HG03457 (cell line): ENCODE data around the gene CLEC4M.
"Not testable (repeated sequence)": the region's sequence is repeated elsewhere in the genome, so short reads cannot be mapped to it uniquely, and the experiment has no call there.

ENCODE experiments used
- ATAC-seq: cut with Tn5 transposase; IDR thresholded peaks from one replicate; pipeline ENCODE4 v1.9.1; 2021; ENCODE audit warnings: moderate number of reproducible peaks; ENCODE audit not compliant: unreplicated experiment

CLEC4M gene

DNA sequence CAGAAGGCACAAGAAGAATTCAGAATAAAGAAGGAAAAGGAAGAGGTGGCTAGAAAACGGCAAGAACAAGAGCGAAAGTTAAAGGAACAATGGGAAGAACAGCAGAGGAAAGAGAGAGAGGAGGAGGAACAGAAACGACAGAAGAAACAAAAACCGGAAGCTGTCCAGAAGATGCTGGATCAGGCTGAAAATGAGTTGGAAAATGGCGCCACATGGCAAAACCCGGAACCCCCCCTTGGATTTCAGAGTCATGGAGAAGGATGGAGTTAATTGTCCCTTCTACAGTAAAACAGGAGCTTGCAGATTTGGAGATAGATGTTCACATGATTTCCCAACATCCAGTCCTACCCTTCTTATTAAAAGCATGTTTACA is 22.4 kb upstream of the CLEC4M start:
- no peak for ATAC-seq

DNA sequence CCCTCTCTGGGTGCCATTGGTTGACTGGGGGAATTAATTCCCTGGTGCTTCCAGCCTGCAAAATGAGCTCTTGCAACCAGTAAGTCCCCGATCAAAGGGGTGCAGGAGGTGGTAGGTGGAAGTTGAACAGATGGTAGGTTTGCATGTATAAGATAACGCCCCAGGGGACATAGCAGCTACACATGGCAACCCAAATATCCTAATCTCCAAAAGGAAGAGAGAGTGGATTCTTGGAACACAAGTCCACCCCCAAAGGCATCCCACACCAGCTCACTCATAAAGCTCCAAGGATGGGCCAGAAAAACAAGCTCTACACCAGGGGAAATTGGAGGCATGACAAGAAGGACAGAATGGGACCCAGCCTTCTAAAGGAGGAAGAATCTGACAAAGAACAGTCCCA is 20.5 kb upstream of the CLEC4M start:
- ATAC-seq = no peak

DNA sequence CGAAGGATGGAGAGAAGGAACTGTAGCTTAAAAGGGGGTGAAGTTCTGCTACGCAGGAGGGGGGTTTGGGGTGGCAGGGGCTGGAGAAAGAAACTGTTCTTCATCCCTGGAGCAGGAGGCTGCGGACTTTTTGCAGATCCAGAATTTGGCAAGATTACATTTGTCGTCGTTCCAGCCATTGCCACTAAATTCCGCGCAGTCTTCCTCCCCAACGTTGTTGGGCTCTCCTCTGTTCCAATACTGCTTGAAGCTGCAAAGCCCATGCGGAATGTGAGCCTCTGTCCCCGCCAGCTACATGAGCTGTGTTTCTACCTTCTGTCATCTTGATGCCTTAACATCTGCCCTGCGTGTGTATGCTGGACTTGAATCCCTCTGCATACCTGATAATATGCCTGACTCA is 20.1 kb upstream of the CLEC4M start:
- no peak for ATAC-seq

DNA sequence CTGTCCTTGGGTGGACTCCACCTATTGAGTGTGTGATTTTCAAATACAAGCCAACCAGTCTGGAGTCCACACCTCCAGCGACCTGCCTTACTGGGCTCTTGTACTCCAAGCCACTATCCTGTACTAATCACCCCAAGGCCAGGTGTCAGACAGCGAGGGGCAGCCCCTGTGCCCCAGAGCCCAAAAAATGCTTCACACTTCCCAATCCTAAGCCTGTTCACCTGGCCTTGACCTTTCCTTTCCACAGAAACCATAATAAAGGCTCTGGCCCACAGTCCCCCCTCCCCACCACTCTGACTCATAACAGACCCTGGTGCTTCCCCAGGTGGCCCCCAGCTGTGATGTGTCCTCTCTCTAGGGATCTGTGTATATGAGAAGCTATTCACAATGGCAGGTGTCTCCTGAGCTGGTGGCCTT is 19.6 kb upstream of the CLEC4M start:
- ATAC-seq = no peak

DNA sequence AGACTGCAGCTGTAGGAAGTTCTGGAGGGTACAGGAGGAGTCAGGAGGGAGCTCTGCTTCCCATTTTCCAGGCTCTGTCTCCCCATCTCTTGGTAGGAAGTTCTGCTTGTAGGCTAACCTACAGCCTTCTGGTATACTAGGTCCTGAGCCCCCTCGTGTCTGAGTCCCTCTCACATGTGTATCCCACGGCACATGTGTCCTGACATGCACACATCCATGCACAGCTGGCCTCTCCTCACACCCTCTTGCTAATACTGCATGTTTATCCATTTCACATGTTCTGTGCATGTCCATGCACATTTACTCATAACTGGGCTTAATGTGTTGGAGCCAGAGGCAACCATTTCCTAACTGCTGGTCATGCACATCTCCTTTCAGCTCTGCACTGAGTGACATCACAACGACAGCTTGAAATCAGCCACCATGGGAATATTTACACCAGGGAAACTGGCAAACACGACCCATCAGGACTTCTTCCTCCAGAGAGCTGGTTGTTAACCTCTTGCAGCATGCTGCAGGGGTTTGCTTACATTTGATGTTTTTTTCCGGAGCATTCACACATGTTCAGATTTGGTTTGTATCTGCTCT is 18.8 kb upstream of the CLEC4M start:
- ATAC-seq = no peak

DNA sequence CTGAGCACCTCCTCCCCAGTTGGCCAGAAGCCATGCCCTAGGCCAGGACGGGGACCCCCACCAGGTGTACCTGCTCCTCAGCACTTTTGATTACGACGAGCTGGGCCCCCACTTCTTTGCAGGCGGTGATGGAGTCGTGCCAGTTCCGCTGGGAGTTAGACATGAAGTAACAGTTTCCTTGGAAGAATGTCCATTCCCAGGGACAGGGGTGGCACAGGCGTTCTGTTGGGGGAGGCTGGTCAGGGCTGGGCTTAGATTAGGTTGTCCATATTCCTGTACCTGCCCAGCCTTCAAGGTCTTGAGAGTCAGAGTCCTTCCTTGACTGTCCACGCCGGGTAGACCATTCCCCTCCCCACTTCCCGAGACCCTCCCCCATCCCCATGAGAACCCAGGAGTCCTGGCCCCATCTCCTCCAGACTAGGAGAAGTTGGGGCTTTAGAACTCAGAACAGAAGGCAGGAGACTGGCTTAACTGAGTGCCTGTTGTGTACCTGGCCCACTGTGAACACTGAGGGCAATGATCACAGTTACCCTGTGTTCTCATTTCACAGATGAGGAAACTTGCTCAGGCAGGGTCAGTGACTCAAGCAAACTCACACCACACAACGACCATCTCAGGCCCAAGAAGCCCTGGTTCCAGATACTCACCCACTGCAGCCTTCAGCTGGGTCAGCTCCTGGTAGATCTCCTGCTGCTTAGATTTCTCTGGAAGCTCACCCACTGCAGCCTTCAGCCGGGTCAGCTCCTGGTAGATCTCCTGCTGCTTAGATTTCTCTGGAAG is 18.0 kb upstream of the CLEC4M start:
- ATAC-seq = no peak

DNA sequence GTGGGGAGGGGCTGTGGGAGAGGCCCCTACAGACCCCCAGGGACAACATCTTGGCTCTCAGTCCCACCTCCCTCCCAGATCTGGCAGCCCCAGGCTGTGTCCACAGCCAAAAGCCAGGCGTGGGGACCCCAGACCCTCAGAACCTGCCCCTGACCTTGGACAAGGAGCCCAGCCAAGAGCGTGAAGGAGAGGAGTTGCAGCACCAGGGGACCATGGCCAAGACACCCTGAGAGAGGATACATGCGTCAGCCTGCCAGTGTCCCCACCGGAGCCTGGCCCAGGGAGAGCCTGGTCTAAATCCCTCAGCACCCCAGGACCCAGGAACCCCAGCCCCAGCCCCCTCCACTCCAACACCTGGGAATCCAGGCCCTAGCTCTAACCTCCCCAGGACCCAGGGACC is 16.7 kb upstream of the CLEC4M start:
- not testable (repeated sequence) for ATAC-seq

DNA sequence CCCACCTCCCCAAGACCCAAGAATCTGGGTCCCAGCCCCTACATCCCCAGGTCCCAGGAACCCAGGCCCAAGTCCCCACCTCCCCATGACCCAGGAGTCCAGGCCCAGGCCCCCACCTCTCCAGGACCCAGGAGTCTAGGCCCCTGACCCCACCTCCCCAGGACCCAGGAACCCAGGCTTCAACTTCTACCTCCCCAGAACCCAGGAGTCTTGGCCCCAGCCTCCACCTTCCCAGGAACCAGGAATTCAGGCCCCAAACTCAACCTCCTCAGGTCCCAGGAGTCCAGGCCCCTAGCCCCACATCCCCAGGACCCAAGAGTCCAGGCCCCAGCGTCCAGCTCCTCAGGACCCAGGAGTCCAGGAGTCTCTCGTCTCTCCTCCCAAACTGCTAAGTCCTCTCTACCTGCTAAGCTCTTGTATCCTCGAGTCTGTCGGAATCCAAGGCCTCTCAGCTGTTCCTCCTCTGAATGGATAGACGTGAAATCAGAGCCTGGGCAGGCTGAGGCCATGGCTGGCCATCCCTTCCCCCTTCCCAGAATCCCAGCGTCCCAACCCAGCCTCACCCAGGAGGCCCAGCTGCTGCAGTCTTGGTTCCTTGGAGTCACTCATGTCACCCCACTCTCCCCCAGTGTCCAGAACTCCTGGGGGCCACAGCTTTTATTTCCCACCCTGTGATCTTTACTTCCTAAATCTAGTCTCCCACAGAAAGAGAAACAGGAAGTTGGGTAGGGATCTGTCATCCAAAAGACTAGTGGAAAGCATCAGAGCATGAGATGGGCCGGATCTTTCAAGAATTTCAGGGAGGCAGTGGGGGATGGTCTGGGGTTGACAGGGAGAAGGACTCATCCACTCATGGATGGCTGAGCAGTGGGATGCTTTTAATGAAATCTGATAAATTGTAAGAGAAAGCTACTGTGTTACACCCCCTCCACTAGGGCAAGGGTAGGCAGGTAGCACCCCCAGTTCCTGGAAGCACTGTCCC is 15.8 kb upstream of the CLEC4M start, which contains the start of gene CD209:
CD209 (minus strand) TSS at position 632 of the 982 bp plus-strand sequence; CDS start at position 609, 23 bp downstream.
- ATAC-seq = no peak

DNA sequence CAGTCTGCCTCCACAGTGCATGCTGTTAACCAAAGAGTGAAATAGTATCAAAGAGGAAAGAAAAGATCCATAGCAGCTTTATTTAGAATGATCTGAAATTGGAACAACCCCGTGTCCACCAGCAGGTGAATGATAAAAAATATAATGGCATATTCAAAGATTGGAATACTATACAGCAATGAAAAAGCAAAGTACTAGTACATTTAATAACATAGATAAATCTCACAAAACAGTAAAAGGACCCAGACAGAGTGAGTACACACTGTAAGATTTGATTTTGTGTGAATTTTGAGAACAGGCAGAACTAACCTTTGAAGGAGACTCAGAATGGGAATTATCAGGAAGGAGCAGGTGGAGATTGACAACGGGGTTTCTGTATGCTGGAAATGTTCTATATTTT is 14.9 kb upstream of the CLEC4M start:
- ATAC-seq = no peak

DNA sequence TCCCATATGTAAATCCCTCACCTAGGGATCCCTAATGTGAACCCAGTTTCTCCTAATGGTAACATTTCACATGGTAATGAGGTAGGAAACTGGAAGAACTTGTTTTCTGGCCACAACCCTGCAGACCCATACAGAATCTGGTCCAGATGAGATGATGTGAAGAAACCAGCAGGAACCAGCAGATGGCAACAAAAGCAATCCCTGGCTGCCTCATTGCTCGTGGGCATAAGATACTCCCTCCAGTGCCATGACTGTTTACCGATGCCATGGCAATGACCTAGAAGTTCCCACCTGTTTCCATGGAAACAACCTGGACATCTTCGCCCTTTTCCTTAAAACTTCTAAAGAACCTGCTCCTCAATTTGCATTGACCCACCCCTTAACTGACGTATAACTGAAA is 14.3 kb upstream of the CLEC4M start:
- no peak for ATAC-seq

DNA sequence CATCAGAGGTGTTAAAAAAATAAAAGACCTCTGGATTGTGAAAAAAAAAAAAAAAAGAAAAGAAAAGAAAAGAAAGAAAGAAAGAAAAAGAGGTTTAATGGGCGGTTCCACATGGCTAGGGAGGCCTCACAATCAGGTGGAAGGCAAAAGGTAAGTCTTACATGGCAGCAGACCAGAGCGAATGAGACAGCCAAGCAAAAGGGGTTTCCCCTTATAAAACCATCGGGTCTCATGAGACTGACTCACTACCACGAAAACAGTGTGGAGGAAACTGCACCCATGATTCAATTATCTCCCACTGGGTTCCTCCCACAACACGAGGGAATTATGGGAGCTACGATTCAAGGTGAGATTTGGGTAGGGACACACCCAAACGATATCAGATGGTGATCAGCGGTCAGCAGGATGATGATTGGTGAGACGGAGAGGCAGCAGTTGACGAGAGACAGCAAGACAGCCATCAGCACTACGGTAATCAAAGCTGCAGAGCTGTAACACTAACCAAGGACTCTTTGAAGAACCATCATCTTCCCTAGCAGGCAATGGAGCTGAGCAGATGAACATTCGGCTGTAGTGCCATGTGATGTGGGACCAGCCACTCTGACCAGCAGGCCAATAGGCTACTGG is 11.8 kb upstream of the CLEC4M start:
- ATAC-seq = no peak

DNA sequence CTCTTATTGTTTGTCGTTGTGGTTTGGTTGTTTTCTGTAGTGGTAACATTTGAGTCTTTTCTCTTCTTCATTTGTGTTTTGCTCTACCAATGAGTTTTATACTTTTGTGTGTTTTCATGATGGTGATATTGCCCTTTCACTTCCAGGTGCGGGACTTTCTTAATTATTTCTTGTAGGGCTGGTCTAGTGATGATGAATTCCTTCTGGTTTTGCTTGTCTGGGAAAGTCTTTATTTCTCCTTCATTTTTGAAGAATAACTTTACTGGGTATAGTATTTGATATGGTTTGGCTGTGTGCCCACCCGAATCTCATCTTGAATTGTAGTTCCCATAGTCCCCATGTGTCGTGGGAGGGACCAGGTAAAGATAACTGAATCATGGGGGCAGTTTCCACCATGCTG is 6.8 kb upstream of the CLEC4M start:
- no peak for ATAC-seq

DNA sequence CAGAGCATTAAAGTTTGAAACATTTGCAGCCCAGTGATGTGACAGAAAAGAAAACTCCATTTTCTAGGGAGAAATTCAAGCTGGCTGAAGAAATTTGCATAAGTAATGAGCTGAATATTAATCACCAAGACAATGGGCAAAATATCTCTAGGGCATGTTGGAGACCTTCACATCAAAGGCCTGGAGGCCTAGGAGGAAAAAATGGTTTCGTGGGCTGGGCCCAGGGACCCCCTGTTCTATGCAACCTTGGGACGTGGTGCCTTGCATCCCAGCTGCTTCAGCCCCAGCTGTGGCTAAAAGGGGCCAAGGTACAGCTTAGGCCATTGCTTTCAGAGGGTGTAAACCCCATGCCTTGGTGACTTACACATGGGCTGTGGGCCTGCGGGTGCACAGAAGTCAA is 5.7 kb upstream of the CLEC4M start:
- ATAC-seq = no peak

DNA sequence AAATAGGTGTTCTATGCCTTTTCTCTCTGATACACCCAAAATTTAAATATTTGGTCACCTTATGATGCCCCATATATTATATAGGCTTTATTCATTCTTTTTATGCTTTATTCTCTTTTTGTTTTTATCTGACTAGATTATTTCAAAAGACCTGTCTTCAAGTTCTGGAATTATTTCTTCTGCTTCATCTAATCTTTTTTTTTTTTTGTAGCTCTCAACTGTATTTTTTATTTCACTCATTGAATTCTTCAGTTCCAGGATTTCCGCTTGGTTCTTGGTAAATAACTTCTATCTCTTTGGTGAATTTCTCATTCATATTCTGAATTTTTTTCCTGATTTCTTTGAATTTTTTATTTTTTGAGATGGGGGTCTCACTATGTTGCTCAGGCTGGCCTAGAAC is 3.9 kb upstream of the CLEC4M start:
- ATAC-seq = no peak

DNA sequence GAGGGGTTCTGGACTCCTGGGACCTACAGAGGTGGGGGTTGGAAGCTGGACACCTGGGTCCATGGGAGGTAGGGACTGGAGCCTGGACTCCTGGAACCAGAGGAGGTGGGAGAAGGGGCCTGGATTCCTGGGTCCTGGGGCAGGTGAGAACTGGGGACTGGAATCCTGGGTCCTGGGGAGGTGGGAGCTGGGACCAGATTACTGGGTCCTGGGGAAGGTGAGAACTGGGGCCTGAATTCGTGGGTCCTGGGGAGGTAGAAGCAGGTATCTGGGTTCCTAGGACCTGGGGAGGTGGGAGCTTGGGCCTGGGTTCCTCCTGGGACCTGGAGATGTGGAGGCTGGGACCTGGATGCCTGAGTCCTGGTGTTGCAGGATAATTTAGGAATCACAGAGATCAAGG is 653 bp downstream of the CLEC4M start:
- ATAC-seq = no peak

DNA sequence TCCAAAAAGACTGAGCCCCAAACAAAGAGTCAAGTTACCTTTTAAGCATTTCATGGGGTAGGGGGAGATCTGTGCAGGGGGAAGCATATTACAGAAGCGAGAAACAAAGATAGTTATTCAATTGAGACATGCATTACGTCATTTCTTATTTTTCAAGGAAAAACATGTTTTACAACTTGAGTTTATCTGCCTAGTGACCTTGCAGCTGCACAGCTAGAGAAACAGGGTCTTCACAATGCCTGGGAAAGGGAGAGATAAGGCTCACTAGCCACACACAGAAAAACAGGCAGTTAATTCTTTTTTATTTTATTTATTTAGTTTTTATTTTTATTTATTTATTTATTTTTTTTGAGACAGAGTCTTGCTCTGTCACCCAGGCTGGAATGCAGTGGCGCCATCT is 1.1 kb downstream of the CLEC4M start:
- not testable (repeated sequence) for ATAC-seq

DNA sequence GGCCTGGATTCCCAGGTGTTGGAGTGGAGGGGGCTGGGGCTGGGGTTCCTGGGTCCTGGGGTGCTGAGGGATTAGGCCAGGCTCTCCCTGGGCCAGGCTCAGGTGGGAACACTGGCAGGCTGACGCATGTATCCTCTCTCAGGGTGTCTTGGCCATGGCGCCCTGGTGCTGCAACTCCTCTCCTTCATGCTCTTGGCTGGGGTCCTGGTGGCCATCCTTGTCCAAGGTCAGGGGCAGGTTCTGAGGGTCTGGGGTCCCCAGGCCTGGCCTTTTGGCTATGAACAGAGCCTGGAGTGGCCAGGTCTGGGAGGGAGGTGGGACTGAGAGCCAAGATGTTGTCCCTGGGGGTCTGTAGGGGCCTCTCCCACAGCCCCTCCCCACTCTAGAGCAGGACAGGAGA is 2.0 kb downstream of the CLEC4M start:
- ATAC-seq = not testable (repeated sequence)

DNA sequence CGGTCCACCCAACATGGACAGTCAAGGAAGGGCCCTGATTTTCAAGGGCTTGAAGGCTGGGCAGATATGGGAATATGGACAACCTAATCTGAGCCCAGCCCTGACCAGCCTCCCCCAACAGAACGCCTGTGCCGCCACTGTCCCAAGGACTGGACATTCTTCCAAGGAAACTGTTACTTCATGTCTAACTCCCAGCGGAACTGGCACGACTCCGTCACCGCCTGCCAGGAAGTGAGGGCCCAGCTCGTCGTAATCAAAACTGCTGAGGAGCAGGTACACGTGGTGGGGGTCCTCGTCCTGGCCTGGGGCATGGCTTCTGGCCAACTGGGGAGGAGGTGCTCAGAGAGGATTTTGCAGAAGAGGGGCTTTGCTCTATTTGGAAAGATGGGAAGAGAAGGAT is 3.5 kb downstream of the CLEC4M start:
- no peak for ATAC-seq

DNA sequence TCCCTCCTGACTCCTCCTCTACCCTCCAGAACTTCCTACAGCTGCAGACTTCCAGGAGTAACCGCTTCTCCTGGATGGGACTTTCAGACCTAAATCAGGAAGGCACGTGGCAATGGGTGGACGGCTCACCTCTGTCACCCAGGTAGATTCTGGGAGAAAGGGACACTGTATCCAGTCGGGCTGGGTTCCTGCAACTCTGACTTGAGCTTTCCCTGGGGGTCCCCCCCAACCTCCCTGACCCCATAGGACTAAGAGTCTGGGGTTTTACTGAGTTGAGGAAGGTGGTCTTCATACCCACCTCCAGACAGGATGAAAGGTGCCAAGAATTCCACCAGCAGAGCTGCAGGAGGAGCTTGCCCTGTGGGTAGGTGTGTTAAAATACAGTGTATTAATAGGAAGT is 4.4 kb downstream of the CLEC4M start:
- ATAC-seq = no peak

DNA sequence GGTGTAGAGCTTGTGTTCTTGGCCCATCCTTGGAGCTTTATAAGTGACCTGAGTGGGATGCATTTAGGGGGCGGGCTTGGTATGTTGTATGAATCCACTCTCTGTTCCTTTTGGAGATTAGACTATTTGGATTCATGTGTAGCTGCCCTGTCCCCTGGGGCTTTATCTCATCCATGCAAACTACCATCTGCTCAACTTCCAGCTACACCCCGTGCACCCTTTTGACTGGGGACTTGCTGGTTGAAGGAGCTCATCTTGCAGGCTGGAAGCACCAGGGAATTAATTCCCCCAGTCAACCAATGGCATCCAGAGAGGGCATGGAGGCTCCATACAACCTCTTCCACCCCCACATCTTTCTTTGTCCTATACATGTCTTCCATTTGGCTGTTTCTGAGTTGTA is 6.1 kb downstream of the CLEC4M start:
- ATAC-seq = no peak

DNA sequence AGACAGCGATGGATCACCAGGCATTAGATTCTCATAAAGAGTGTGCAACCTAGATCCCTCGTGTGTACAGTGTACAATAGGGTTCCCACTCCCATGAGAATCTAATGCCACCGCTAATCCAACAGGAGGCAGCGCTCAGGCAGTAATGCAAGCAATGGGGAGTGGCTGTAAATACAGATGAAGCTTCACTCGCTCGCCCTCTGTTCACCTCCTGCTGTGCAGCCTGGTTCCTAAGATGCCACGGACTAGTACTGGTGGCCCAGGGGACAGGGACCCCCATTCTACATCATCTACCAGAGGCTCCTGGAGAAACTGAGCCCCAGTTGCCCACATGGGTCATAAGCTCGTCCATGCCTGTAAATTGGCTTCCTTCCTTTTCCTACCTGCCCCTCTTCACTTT is 8.0 kb downstream of the CLEC4M start:
- ATAC-seq = no peak
